Right renal cortex interstitium (tissue), 3 donors: Measurements from ENCODE around the gene DPF3. TPM values are rescaled to one million over a fixed set of nuclear protein-coding genes. Genes with fewer than 3 reads are reported as not detected.

Experiments used
- DNase-seq, 3 donors: peaks; one replicate each; pipeline ENCODE4 v3.0.0-alpha.2; 2013; ENCODE audit warnings: low read depth in 3 of 3, low spot score in 2 of 3
- polyA plus RNA-seq, 3 donors: library from polyadenylated mRNA; unstranded; fragments of 120-200 nt; gene quantifications; one replicate each; pipeline ENCODE4 v1.2.1, GENCODE V29; 2013; ENCODE audit not compliant: insufficient read length in 3 of 3

The DPF3 gene
- polyA plus RNA-seq, 3 donors, result 4.4 to 5.8 (median 4.7) TPM

DNA sequence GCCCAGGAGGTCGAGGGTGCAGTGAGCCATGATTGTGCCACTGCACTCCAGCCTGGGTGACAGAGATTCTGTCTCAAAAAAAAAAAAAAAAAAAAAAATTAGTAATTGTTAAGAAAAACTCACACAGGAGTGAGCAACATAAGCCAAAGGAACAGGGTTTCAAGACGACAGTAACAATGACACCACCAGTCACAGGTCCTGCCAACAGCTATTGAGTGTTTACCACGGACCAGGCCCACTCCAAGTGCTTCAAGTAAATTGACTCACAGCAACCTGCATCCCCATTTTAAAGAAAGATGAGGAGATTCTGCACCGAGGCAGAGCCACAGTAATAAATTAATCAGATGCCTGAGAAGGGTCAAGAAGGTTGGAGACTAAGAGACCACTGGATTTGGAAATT is 194.5 kb downstream of the DPF3 start:
- DNase-seq, result no peak

DNA sequence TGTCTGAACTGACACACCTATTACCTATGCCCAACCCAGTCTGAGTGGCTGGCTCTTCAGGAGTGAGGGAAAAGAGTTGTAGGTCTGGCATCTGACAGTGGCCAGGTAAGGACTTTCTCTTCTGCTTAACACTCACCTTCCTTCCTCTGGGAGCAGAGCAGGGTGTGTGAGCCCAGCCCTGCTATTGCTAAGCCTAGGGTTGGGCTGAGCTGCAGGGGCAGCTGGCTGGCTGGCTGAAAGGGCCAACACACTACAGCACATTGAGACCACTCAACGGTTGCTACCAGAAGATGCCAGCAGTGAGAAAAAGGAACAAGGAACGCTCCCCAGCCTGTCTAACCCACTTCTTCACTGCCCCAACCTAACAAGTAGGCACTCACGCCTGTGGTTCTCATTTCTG is 201.2 kb downstream of the DPF3 start:
- no peak for DNase-seq

DNA sequence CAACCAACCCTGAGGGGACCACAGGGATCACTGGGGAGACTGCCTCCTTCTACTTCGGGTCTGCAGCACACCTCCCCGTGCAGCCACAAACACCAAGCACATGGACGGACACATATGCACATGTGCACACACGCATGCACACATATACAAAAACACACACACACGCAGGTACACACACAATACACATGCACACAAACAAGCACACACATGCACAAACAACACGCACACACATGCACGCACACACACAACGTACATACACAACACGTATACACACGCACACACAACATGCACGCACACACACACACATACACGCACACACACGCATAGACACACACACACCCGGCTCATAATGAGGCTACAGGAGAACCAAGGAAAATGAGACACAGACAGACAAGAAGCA is 203.6 kb downstream of the DPF3 start:
- DNase-seq, result no peak

DNA sequence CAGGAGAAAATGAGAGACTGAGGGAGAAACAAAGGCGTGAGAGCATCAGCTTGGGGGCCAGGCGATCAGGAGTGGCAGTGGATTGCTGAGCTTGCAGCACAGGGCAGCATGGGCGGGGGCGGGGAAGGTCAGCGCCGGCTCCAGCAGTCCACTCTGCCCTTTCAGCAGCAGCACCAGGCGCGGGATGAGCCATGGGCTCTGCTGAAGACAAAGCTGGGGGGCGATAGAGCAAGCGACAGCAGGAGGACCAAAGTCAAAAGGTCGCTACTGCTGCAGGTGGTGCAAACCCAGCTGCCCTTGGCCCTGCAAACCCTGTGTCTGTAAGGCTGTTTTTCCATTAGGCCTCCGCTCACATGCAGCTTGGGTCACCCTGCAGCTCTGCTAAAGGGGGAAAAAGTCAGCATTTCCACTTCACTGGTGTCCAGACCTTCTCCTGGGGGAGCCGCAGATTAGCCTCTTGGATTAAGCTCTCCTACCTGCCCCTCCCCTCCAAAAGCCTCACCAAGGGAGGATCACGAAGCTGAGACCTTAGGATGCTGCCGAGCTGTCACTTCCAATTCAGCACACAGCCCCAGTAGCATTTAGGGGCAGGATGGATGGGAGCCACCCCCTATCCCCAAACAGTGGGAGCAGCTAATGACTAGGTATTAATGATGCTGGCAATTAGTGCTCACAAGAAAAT is 204.8 kb downstream of the DPF3 start:
- no peak for DNase-seq

DNA sequence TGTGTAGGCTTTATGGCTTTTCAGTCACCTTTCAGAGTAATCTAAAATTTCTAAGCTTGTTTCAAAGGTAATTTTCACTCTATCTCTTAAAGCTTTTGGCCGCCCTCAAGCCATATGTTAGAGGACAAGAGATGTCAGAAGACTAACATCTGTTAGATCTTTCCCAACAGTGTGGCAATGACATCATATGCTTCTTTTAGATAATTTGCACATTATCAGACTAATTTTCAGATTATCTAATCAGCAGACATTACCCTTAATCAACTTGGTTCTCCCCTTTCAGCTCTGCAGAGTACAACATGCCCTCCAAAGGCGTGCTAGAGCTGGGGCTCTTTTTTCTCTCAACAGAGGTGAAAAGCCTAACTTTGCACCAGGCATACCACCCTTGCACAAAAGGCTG is 207.1 kb downstream of the DPF3 start:
- DNase-seq, result no peak

DNA sequence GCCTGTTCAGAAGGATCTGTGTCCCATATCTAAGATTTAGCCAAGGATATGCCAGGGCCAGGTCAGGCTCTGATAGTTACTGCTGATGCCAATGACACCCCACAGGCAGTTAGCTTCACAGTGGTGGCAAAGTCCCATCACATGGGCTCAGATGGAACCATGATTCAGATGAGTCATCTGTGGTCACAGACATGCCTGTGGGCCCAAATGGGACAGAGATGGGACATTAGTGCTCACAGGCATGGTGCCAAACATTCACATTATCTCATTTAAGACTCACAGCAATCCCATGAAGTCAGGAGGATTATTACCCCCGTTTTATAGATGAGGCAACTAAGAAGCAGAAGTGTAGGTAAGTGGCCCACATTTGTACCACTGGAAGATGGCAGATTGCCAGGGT is 207.8 kb downstream of the DPF3 start:
- no peak for DNase-seq

DNA sequence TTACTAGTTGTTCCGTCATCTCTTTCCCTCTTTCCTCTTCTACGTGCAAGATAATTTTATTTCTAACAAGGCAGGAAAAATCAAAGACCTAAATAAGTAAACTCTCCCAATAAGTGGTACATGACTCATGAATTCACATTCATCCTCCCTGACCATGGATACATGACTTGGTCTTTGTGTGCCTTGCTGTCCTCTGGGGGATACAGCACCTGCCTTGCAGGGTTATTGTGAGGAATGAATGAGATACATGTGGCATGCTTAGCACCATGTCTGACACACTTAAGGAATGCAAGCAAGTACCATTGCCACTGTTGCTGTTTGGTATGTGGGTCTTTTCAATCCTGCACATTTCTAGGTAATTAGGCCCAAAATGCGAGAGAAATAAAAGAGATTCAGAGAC is 208.4 kb downstream of the DPF3 start:
- no peak for DNase-seq

DNA sequence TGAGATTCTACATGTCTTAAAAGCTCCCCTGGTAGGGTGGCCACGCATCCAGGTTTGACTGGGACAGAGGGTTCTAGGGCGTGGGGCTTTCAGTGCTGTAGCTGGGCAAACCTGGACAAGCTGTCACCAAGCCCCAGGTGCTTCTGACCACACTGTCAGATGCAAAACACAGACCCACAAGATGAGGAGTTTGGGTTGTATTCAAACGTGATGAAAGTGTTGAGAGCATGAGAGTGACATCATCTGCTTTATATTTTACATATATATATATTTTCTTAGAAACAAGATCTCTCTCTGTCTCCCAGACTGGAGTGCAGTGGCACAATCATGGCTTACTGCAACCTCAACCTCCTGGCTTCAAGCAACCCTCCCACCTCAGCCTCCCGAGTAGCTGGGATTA is 210.1 kb downstream of the DPF3 start:
- no peak for DNase-seq

DNA sequence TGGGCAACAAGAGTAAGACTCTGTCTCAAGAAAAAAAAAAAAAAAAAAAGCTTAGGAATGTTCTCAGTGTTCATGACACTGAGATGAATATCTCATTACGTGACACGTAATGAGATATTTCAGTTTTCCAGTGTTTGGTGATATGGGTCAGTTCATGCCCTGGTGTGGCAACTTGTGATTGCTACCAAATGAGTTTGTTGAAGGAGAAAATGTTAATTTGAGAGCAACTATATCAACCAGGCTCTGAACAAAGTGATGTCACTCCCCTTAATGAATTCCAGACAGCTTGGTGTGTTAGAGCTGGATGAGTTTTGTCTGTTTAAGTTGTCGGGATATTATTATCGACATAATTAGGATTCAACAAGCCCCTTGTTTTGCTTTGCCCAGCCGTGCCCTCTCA is 211.7 kb downstream of the DPF3 start:
- no peak for DNase-seq

DNA sequence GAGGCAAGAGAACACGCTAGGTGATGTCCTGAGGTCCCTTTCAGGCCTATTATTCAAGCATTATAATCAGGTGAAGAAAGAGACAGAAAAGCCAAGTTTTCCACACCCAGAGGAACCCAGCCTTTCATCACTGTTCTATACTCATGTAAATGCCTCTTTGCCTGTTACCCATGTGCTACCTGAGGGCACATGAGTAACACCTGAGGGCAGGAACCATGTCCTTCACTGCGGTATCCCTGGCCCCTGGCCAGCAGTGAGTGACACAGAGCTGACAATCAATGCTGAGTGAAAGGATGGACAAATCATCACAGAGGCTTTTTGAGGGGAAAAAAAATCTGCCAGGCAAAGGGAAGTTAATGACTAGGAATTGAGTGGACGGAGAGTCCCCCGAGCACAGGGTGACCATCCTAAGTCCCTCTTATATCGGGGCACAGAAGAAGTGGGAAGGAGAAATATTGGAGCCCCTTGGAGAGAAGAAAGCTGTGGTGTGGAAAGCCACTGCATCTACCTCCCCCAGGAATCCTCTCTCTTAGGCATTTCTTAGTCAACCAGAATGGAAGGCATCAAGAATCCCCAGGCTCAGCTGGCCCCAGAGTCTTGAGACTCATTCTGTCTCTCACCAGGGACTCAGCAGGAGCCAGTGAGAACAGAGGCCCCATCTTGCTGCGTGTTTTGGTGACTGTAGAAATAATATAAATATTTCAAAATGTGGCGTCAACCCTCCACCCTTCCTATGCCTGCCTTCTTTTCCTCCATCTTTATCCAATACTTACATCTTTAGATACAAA is 212.9 kb downstream of the DPF3 start:
- DNase-seq, result no peak

DNA sequence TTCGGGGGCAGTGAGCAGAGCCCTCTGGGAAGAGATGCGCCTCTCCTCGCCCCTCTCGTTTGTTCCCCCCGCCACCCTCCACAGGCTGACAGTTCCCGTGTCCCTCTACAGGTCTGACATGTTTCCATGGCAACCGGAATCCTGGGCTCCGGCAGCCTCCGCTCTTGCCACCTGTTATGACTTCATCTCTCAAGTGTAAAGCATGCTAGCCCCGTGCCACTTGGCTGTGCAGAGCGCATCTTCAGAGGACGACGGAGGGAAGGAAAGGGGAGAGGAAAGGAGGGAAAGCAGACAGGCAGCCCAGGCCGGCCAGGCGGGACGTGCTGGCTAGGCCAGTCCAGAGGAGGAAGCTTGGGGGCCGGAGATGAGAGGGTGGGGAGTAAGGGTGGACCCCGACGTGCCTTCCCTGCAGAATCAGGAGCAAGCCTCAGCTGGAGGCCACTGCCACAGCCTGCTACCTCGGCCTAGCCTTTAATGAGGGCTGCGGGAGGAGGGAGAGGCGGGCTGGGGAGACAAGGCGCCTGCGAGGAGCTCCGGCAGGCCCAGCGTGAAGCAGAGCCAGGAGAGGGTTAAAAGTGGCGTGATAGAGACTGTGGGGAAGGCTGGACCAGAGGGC is 214.3 kb downstream of the DPF3 start:
- DNase-seq, result peak in 1 of 3 donors; percentile 55

DNA sequence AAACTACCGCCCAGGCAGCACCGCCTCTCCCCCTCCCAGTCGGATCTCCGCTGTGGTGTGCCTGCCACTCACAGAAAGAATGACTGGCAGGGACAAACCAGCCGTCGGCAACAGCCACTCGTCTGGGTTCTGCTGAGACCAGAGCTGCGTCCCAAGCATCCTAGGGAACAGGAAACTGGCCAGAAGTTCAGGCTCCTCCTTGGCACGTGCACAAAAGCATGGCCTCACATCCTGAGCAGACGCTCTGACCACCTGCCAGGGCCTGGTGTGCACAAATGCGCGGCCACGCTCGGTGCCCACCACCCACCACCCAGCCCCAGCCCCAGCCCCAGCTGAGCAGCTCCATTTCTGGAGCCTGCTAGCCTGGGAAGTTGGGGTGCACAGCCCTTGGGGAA is 214.8 kb downstream of the DPF3 start:
- no peak for DNase-seq

DNA sequence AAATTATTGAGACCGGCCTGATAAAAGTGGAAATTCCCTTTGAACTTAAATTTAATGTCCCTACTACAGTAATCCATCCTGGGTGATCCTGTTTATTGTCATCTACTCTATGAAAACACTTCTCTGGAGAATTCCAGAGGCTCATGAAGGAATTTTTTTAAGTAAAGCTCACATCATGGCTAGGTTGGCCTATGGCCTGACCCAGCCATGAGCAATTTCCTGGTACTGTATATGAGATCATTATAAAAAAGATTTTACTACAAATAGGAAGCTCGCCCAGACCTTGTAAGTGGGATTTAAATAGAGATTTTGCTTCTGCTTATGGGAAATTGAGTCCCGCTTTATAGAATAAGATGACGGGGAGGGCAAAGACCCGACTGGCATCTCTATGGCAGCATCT is 215.5 kb downstream of the DPF3 start:
- no peak for DNase-seq

DNA sequence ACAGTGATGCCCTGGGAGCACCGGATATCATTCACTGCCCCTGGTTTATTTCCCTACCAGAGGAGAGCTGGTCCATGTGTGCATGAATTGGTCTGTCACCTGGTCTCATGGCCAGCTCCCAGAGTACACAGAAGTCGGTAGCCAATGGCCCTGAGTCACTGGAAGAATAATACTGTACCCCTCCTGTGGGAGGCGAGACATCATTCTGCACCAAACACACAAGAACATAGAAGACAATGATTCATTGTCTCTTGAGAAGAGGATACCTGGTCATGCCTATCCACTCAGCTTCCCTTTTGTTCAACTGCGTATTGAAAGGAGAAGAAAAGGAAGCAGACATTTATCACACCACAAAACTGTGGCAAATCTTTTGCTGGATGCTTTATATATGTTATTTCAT is 216.2 kb downstream of the DPF3 start:
- no peak for DNase-seq

DNA sequence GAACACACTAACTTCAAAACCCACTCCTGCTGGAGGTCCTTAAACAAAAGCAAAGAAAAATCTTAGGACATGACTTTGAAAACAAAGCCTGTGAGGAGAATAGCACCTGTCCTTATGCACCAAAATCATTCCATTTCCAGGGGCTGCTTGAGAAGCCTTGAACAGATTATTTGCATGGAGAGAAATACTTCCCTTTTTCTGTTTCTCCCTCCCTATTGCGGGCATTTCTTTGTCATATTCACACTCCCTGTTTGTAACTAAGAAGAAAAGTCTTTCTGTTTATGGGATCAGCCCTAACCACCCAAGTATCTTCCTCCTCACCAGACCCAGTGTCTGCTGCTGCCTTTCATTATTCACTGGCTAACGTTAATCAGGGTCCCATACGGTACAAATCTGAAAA is 218.8 kb downstream of the DPF3 start:
- DNase-seq, result no peak

DNA sequence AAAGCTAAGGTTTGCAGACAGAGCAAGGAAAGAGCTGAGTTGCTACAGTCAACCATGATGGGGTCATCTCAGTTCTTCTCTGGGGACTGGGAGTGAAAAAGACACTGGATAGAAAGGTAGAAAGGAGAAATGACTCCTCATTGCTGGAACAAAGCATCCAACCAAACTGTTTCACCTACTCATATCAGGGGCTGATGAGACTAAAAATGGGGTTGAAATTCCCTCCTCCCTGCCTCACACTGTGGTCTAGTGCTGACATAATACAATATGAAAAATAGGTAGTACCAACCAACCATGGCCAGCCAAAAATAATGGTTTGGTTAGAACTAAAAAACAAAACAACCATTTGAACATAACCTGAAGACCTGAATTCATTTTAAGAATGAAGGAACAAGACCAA is 220.7 kb downstream of the DPF3 start:
- DNase-seq, result no peak

DNA sequence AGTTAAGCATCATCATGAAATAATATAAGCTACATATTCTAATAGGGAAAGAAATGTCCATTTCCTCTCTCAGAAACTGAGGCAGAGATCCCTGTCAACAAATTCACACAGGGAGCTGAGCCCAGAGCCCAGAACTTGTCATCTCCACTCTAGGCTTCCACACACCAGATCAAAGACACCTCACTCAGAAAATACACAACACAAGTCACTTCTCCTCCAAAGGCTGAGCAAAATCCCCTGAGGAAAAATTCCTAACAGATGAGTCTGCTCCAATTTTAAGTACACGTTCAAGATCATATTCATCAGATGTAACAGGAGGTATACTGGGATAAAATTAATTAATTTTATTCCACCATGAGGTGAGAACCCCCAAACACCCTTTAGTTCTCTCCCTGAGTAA is 227.3 kb downstream of the DPF3 start:
- no peak for DNase-seq

DNA sequence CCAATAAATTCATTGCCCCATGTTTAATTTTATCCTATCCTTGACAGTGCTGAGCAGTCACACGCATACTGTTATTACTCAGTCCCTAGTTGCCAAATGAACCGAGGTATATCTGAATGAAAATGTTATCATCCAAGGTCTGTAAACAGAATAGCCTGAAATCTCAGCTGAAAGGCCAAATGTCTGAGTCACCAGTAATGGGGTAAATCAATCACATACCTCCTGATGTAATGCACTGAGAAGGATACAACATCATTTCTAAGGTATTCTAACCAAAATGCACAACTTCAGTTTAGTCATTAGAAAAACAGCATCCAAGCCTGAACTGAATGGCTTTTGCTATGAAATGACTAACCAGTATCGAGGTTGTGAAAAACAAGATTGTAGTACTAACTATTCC is 228.6 kb downstream of the DPF3 start:
- DNase-seq, result no peak

DNA sequence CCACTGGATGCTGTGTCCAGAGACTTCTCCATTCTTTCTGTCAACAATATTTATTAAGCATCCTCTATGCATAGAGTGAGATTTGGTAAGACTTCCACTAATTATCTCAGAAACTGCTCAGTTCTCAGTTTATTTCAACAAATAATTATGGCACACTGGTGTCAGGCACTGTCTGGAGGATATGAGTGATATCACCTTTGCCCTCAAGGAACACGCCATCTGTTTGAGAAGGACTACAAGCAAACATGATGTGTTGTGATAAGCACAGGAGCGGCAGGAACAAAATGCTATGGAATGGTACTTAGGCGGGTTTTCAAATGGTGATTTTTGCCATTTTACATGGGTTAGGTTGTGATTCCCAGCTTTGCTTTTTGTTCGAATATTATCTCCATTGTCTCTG is 229.2 kb downstream of the DPF3 start:
- no peak for DNase-seq

DNA sequence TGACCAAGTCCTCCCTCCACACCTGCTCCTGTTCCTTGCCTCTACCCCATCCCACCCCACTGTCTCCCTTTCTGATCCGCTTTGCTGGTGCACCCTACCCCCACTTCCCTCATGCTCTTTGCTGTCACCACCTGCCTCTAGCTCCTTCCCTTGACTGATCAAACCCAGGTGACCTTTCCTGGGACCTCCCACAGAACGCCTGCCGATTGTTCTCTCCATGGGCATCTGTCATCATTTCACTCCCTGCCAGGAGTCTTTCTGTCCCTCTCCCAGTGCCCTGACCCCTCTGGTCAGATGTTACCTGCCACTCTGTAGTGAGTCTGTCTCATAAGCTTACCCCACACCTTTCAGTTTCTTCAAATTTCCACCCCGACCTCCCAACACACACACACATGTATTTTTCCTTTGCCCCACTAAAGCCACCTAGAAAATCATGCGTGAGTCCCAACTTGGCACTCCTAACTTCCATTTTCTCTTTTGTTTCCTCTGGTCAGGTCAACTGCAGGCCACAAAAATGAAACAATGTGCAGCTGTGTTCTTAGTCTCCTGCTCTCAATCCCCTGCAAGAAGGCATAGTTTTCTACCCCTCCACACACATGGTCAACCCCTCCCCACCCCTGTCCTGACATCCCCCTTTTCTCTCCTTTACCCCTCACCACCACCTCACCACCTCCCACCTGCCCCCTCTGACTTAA is 229.8 kb downstream of the DPF3 start:
- DNase-seq, result no peak

DNA sequence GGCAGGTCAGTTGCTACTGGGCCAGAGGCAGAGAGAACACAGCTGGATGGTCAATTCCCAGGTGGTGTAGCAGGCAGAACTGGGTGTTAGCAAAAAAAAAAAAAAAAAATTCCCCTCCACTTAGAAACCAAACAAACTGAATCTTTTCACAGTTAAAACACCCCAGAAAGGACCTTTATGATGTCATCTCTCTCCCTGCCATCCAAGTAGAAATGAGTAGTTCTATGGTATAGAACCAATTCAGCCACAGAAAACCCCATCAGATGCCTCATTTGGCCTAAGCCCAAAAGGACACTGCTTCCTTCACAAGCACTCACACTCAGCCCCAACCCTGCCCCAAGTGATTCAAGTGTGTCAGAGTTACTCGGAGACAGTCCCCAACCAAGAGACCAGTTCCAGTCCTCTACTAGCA is 230.8 kb downstream of the DPF3 start:
- DNase-seq, result no peak

DNA sequence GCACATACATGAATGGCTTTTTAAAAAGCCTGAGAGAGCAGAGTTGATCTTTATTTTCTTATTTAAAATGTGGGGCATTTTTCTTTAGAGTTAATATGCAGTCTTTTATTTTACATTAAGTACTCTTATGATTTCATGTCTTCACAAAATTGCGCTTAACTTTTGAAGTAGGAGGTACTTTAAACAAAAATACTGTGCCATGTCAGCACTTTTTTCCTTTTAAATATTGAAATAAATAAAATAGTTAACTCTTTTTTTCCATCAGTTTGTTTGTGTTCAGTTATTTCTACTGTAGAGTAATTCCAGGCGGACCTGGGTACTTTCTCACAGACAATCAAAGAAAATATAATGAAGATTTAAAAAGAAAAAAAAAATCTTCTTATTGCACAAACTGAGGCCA is 231.7 kb downstream of the DPF3 start:
- no peak for DNase-seq
